ENCODE results near the gene PPP1R13L.
A peak's percentile ranks its signal among the peaks of the same experiment; 100 is the strongest.

The PPP1R13L gene

GRCh38 chr19:45403781-45404556 is 900 bp downstream of the PPP1R13L start (continued):
- TF ChIP-seq ZNF776 (tag by site-specific recombination; IDR thresholded peaks at IDR 0.05; ENCODE audit: borderline replicate concordance) (no peak), ZNF155 (tag by site-specific recombination; IDR thresholded peaks at IDR 0.05) (no peak), ZNF223 (tag by site-specific recombination; IDR thresholded peaks at IDR 0.05) (no peak), ZNF184 (tag by site-specific recombination; IDR thresholded peaks at IDR 0.05) (no peak), ZBTB17 (tag by site-specific recombination; IDR thresholded peaks at IDR 0.05) (no peak), CTCF (tag by site-specific recombination; IDR thresholded peaks at IDR 0.05) (0 out of 2 replicates have a peak, but pooled peaks have one; percentile 21)

DNA sequence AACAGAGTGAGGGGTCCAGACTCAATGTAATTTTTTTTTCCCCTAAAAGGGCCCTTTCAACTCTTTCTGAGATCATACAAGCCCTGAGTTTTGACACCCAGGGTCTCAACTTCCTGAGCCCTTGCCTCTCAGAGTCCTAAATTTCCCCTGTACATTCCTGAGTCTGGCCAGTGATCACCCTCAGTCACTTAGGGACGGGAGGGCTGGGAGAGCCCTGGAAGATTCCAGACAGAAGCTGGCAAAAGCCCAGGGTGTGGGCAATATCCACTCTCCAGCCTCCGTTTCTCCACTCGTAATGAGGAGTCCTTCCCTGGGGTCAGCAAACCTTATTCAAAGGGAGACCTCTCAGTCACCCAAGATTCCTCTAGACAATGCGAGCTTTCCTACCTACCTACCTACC is 1.6 kb downstream of the PPP1R13L start:
- Histone ChIP-seq H3K4me1 (ENCODE audit: control insufficient read depth, insufficient read depth, low read length) (0 out of 2 replicates have a peak, but pooled peaks cover 7% of the 10 kb centered on the region), H3K9me3 (ENCODE audit: control insufficient read depth, insufficient read depth, low read depth, low read length) (no peaks in the 10 kb centered on the region), H3K36me3 (ENCODE audit: control insufficient read depth in 2 of 2, insufficient read depth in 1 of 2, low read length in 2 of 2) (peaks cover 0 to 3% of the 10 kb centered on the region in 2 experiments; a peak in 2 of 3 replicates), H3K27ac (ENCODE audit: extremely low read depth, low read depth, low read length) (no peak overlapping the region), H3K4me3 (ENCODE audit: low read depth, low read length) (no peak overlapping the region)
- ChIA-PET POLR2A (interaction anchor here (0.6 to 2.3 kb wide), 10 partner anchors 12 to 105 kb away, joined by 3 to 7 read pairs (median 4); partner anchors contain the start of genes ERCC1 and FOSB), CTCF (interaction anchor here (0.7 to 4.6 kb wide), 27 partner anchors 9 to 513 kb away, joined by 3 to 42 read pairs (median 7); partner anchors contain the start of genes ERCC1, FBXO46 and KLC3)
- TF ChIP-seq IKZF3 (tag by site-specific recombination; IDR thresholded peaks at IDR 0.05) (no peak), ZNF114 (tag by site-specific recombination; IDR thresholded peaks at IDR 0.05) (no peak), ZNF521 (tag by site-specific recombination; IDR thresholded peaks at IDR 0.05) (no peak), ZNF707 (tag by site-specific recombination; IDR thresholded peaks at IDR 0.05) (no peak), ZBTB10 (tag by site-specific recombination; IDR thresholded peaks at IDR 0.05) (no peak), ZNF629 (tag by site-specific recombination; IDR thresholded peaks at IDR 0.05) (no peak)
- TF ChIP-seq, protein P1, sequence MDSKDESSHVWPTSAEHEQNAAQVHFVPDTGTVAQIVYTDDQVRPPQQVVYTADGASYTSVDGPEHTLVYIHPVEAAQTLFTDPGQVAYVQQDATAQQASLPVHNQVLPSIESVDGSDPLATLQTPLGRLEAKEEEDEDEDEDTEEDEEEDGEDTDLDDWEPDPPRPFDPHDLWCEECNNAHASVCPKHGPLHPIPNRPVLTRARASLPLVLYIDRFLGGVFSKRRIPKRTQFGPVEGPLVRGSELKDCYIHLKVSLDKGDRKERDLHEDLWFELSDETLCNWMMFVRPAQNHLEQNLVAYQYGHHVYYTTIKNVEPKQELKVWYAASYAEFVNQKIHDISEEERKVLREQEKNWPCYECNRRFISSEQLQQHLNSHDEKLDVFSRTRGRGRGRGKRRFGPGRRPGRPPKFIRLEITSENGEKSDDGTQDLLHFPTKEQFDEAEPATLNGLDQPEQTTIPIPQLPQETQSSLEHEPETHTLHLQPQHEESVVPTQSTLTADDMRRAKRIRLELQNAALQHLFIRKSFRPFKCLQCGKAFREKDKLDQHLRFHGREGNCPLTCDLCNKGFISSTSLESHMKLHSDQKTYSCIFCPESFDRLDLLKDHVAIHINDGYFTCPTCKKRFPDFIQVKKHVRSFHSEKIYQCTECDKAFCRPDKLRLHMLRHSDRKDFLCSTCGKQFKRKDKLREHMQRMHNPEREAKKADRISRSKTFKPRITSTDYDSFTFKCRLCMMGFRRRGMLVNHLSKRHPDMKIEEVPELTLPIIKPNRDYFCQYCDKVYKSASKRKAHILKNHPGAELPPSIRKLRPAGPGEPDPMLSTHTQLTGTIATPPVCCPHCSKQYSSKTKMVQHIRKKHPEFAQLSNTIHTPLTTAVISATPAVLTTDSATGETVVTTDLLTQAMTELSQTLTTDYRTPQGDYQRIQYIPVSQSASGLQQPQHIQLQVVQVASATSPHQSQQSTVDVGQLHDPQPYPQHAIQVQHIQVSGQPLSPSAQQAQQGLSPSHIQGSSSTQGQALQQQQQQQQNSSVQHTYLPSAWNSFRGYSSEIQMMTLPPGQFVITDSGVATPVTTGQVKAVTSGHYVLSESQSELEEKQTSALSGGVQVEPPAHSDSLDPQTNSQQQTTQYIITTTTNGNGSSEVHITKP (tag by site-specific recombination; IDR thresholded peaks at IDR 0.05), result 0 out of 2 replicates have a peak, but pooled peaks have one; percentile 11

Data from HEK293 (cell line).